H1 (cell line): Measurements from ENCODE around the gene LRRC4C. TPM values are rescaled to one million over a fixed set of nuclear protein-coding genes. Genes with fewer than 3 reads are reported as not detected.

Source experiments
- CTCF ChIA-PET: fragments of 300-600 bp; sonication (Branson Sonifier 250); formaldehyde crosslinking; loops from one replicate; lab custom pipeline; 2021; ENCODE audit not compliant: partially characterized antibody; lab: Charles Lee
- POLR2A ChIA-PET: fragments of 300-600 bp; sonication (Branson Sonifier 250); formaldehyde crosslinking; loops from one replicate; lab custom pipeline; 2021; ENCODE audit warnings: inconsistent platforms; ENCODE audit not compliant: partially characterized antibody; lab: Charles Lee
- DNase-seq, 2 experiments: peaks; one replicate each; pipeline versions ENCODE4 v3.0.0 to v3.0.0-alpha.2; 2010 to 2022; ENCODE audit warnings: low spot score in 2 of 2, low read depth in 1 of 2, mixed read lengths in 1 of 2
- FAIRE-seq: peaks from 2 replicates; lab custom pipeline; 2011; peaks lifted over from hg19 to GRCh38; lab: Jason Lieb, UNC
- H2AFZ ChIP-seq: 2 replicates; pipeline ENCODE4 v1.8.1; 2012; ENCODE audit warnings: low read length, inconsistent platforms
- H2AK5ac ChIP-seq: 2 replicates; pipeline ENCODE4 v1.6.1; 2013; ENCODE audit warnings: low read depth, low read length
- H2BK120ac ChIP-seq: replicated peaks from 2 replicates; pipeline ENCODE3; 2013; ENCODE audit warnings: low read depth, low read length, inconsistent platforms
- H2BK12ac ChIP-seq: 2 replicates; pipeline ENCODE4 v1.6.1; 2013; ENCODE audit warnings: low read depth, low read length
- H2BK15ac ChIP-seq: 2 replicates; pipeline ENCODE4 v1.6.1; 2013; ENCODE audit warnings: low read length
- H2BK20ac ChIP-seq: 2 replicates; pipeline ENCODE4 v1.6.1; 2013; ENCODE audit warnings: low read length
- H2BK5ac ChIP-seq: 2 replicates; pipeline ENCODE4 v1.6.1; 2013; ENCODE audit warnings: low read depth, low read length
- H3K14ac ChIP-seq: 2 replicates; pipeline ENCODE4 v1.6.1; 2013; ENCODE audit warnings: inconsistent platforms; ENCODE audit not compliant: insufficient read length
- H3K18ac ChIP-seq: 2 replicates; pipeline ENCODE4 v1.6.1; 2013; ENCODE audit warnings: low read length; ENCODE audit errors: extremely low read depth
- H3K23ac ChIP-seq: 2 replicates; pipeline ENCODE4 v1.6.1; 2013; ENCODE audit warnings: inconsistent platforms; ENCODE audit not compliant: insufficient read length
- H3K23me2 ChIP-seq: 2 replicates; pipeline ENCODE4 v1.6.1; 2013; ENCODE audit warnings: low read depth, low read length
- H3K27ac ChIP-seq: 2 replicates; pipeline ENCODE4 v1.6.1; 2011; ENCODE audit warnings: low read depth, low read length, inconsistent platforms
- H3K27me3 ChIP-seq, 4 experiments: replicated peaks in 1 of 4; 1 replicate in 1 of 4; 2 replicates in 3 of 4; pipeline versions ENCODE4 v1.6.1 to v1.8.1; 2011 to 2013; ENCODE audit warnings: low read length in 3 of 4, mild to moderate bottlenecking in 3 of 4, inconsistent platforms in 2 of 4, mixed read lengths in 2 of 4, moderate library complexity in 1 of 4; ENCODE audit not compliant: control insufficient read depth in 3 of 4, insufficient read depth in 3 of 4; ENCODE audit errors: extremely low read depth in 1 of 4
- H3K36me3 ChIP-seq, 4 experiments: 2 replicates each; pipeline versions ENCODE4 v1.6.1 to v1.8.1; 2011 to 2013; ENCODE audit warnings: mild to moderate bottlenecking in 4 of 4, low read length in 3 of 4, moderate library complexity in 2 of 4, control low read depth in 1 of 4, inconsistent platforms in 1 of 4; ENCODE audit not compliant: insufficient read depth in 4 of 4, control insufficient read depth in 2 of 4
- H3K4ac ChIP-seq: replicated peaks from 2 replicates; pipeline ENCODE3; 2013; ENCODE audit warnings: low read length, low read depth, mixed read lengths, inconsistent platforms; ENCODE audit not compliant: insufficient read length
- H3K4me1 ChIP-seq, 4 experiments: replicated peaks in 1 of 4; 1 replicate in 1 of 4; 2 replicates in 3 of 4; pipeline versions ENCODE4 v1.6.1 to v1.8.1; 2011 to 2013; ENCODE audit warnings: low read length in 3 of 4, inconsistent platforms in 2 of 4, mixed read lengths in 1 of 4; ENCODE audit not compliant: insufficient read depth in 4 of 4, control insufficient read depth in 3 of 4
- H3K4me2 ChIP-seq, 2 experiments: 2 replicates each; pipeline versions ENCODE4 v1.6.1 to v1.8.1; 2011 to 2013; ENCODE audit warnings: low read depth in 2 of 2, low read length in 2 of 2, control low read depth in 1 of 2, inconsistent platforms in 1 of 2, mild to moderate bottlenecking in 1 of 2; ENCODE audit not compliant: insufficient read depth in 1 of 2
- H3K4me3 ChIP-seq, 4 experiments: fragments of 200-600, 300-600 bp in 1 of 4; sonication (generic), shearing (Covaris generic), sonication (Bioruptor Twin) in 1 of 4; 2 replicates each; pipeline versions ENCODE4 v1.5.1 to v1.8.1; 2011 to 2016; ENCODE audit warnings: low read length in 4 of 4, low read depth in 3 of 4, control low read depth in 2 of 4, inconsistent platforms in 2 of 4, mild to moderate bottlenecking in 2 of 4, mixed read lengths in 1 of 4, moderate library complexity in 1 of 4; ENCODE audit not compliant: insufficient read depth in 2 of 4; ENCODE audit errors: extremely low read depth in 1 of 4
- H3K56ac ChIP-seq: replicated peaks from 2 replicates; pipeline ENCODE3; 2013; ENCODE audit warnings: low read depth, mild to moderate bottlenecking, mixed read lengths, low read length, inconsistent platforms; ENCODE audit not compliant: insufficient read length
- H3K79me1 ChIP-seq: 2 replicates; pipeline ENCODE4 v1.6.1; 2013; ENCODE audit warnings: low read depth, low read length, control low read depth
- H3K79me2 ChIP-seq, 2 experiments: 2 replicates each; pipeline versions ENCODE4 v1.6.1 to v1.8.1; 2012 to 2013; ENCODE audit warnings: low read length in 2 of 2, mild to moderate bottlenecking in 2 of 2, inconsistent platforms in 1 of 2; ENCODE audit not compliant: insufficient read depth in 2 of 2, control insufficient read depth in 1 of 2
- H3K9ac ChIP-seq, 4 experiments: replicated peaks in 1 of 4; 1 replicate in 1 of 4; 2 replicates in 3 of 4; pipeline versions ENCODE4 v1.6.1 to v1.8.1; 2011 to 2013; ENCODE audit warnings: low read depth in 3 of 4, low read length in 3 of 4, control low read depth in 2 of 4, mild to moderate bottlenecking in 2 of 4, moderate library complexity in 2 of 4, inconsistent platforms in 1 of 4; ENCODE audit errors: extremely low read depth in 1 of 4
- H3K9me3 ChIP-seq, 2 experiments: 2 replicates each; pipeline versions ENCODE4 v1.6.1 to v1.8.1; 2012 to 2013; ENCODE audit warnings: mild to moderate bottlenecking in 2 of 2, moderate library complexity in 2 of 2, control low read depth in 1 of 2, inconsistent platforms in 1 of 2, low read depth in 1 of 2, low read length in 1 of 2, mixed read lengths in 1 of 2; ENCODE audit not compliant: insufficient read depth in 2 of 2
- H4K20me1 ChIP-seq, 2 experiments: replicated peaks in 1 of 2; 2 replicates each; pipeline versions ENCODE3 to v1.8.1; 2011 to 2013; ENCODE audit warnings: inconsistent platforms in 2 of 2, low read length in 2 of 2, mild to moderate bottlenecking in 1 of 2; ENCODE audit not compliant: insufficient read depth in 2 of 2, control insufficient read depth in 1 of 2
- H4K5ac ChIP-seq: 2 replicates; pipeline ENCODE4 v1.6.1; 2013; ENCODE audit warnings: low read length, low read depth, mixed read lengths, inconsistent platforms; ENCODE audit not compliant: insufficient read length
- H4K8ac ChIP-seq: 2 replicates; pipeline ENCODE4 v1.8.0; 2013; ENCODE audit warnings: mild to moderate bottlenecking, moderate library complexity, low read length, inconsistent platforms; ENCODE audit not compliant: insufficient read depth; ENCODE audit errors: extremely low read depth
- H4K91ac ChIP-seq: replicated peaks from 2 replicates; pipeline ENCODE3; 2013; ENCODE audit warnings: low read length, mixed read lengths, inconsistent platforms; ENCODE audit not compliant: insufficient read length
- BACH1 ChIP-seq: IDR thresholded peaks from 2 replicates; pipeline ENCODE4 v1.6.1; 2012; ENCODE audit warnings: low read length, improper control_type of control experiment
- CTCF ChIP-seq, 3 experiments: IDR thresholded peaks; 1 replicate in 2 of 3; 2 replicates in 1 of 3; pipeline versions ENCODE4 v1.5.1 to v1.6.1; 2011; ENCODE audit warnings: low read length in 3 of 3, mild to moderate bottlenecking in 3 of 3, inconsistent platforms in 2 of 3, low read depth in 1 of 3, moderate library complexity in 1 of 3; ENCODE audit not compliant: insufficient read depth in 1 of 3; ENCODE audit errors: control extremely low read depth in 1 of 3
- RAD21 ChIP-seq, 2 experiments: IDR thresholded peaks in 1 of 2; conservative IDR thresholded peaks in 1 of 2; 2 replicates each; pipeline ENCODE4 v1.6.1; 2011; ENCODE audit warnings: low read depth in 2 of 2, low read length in 2 of 2, improper control_type of control experiment in 1 of 2, inconsistent platforms in 1 of 2, mild to moderate bottlenecking in 1 of 2, moderate library complexity in 1 of 2
- SP2 ChIP-seq: IDR thresholded peaks from 2 replicates; pipeline ENCODE4 v1.6.1; 2012; ENCODE audit warnings: mild to moderate bottlenecking, low read length, inconsistent platforms
- ZNF274 ChIP-seq: IDR thresholded peaks from 2 replicates; pipeline ENCODE4 v1.7.0; 2012; ENCODE audit warnings: low read length, borderline replicate concordance; ENCODE audit errors: extremely low read depth
- WGBS, 2 experiments: shearing (Covaris generic) in 1 of 2; methylation state at CpG; one replicate each; pipeline versions ENCODE4 v1.1.6 to v1.1.7; 2013 to 2015; ENCODE audit warnings: low lambda C conversion rate in 2 of 2, mixed read lengths in 2 of 2, inconsistent platforms in 1 of 2, low coverage in 1 of 2, missing lambda C conversion rate in 1 of 2; ENCODE audit not compliant: insufficient replicate concordance in 2 of 2, insufficient coverage in 1 of 2, insufficient read length in 1 of 2; ENCODE audit errors: extremely low coverage in 1 of 2, missing lambda C conversion rate in 1 of 2; 5-methylcytosine and 5-hydroxymethylcytosine counted together
- polyA plus RNA-seq, 7 experiments: library from polyadenylated mRNA; depleted of rRNA in 3 of 7; stranded (reverse) in 5 of 7; unstranded in 2 of 7; fragments of >200 nt in 5 of 7; fragments of 200-250 nt in 2 of 7; gene quantifications; 1 replicate in 5 of 7; 2 replicates in 1 of 7; 4 replicates in 1 of 7; pipeline versions ENCODE4 v1.2.1 to v1.2.3, GENCODE V29; 2011 to 2013; ENCODE audit warnings: missing spikeins in 2 of 7, mixed read lengths in 2 of 7
- total RNA-seq: library from RNA; stranded (reverse); fragmentation: NEBNext Ultra II Directional; extraction: Animal tissue kit (Norgen Biotek cat#: 25700); gene quantifications from 2 replicates; pipeline ENCODE4 v1.2.1, GENCODE V29; 2021

LRRC4C gene
- total and polyA plus RNA-seq, 2 of the 8 experiments (the other 6 are each of a cell fraction or from before 2014, with no cell fraction given) = 0.23 to 2.2 TPM

GRCh38 chr11:40722179-40722795 is 737.2 kb downstream of the LRRC4C start:
- POLR2A ChIA-PET = no interaction called here
- H3K4me2 ChIP-seq = no peak overlapping the region
- H4K91ac ChIP-seq = no peak overlapping the region
- peak; percentile 63 to 86 (median 81) for TF ChIP-seq CTCF (IDR thresholded peaks at IDR 0.05; ENCODE audit: control extremely low read depth in 1 of 3, insufficient read depth in 1 of 3, low read depth in 1 of 3, low read length in 3 of 3)
- TF ChIP-seq SP2 = no peak
- TF ChIP-seq BACH1 = no peak
- peak; percentile 81 to 89 for TF ChIP-seq RAD21 (IDR thresholded peaks at IDR 0.05 in 1 of 2, conservative IDR thresholded peaks at IDR 0.05 in 1 of 2; ENCODE audit: low read depth in 2 of 2, low read length in 2 of 2)
- no peak for TF ChIP-seq ZNF274
- H4K20me1 ChIP-seq = no peaks in the 10 kb centered on the region
- H3K9me3 ChIP-seq = no peaks in the 10 kb centered on the region
- H2BK20ac ChIP-seq = no peak overlapping the region
- H4K8ac ChIP-seq = no peak overlapping the region
- H2AFZ ChIP-seq = no peak overlapping the region; the same call in 1 of the 2 replicates
- H4K5ac ChIP-seq = no peak overlapping the region
- no peak overlapping the region for H2BK12ac ChIP-seq
- H3K14ac ChIP-seq = no peak overlapping the region
- H3K27ac ChIP-seq = no peak overlapping the region
- H2BK5ac ChIP-seq = no peak overlapping the region
- H3K79me2 ChIP-seq = no peaks in the 10 kb centered on the region
- H3K9ac ChIP-seq = no peak overlapping the region
- H2BK15ac ChIP-seq = no peak overlapping the region
- no peaks in the 10 kb centered on the region for H3K27me3 ChIP-seq
- H3K4me1 ChIP-seq = peaks cover 0 to under 1% (median 0%) of the 10 kb centered on the region in 4 experiments; a peak in 2 of 7 replicates
- DNase-seq (peak in 1 of 2 experiments; percentile 72), FAIRE-seq (peak; percentile 84)
- no peak overlapping the region for H2AK5ac ChIP-seq
- no peak overlapping the region for H3K56ac ChIP-seq
- H3K23me2 ChIP-seq = no peaks in the 10 kb centered on the region
- no peaks in the 10 kb centered on the region for H3K79me1 ChIP-seq
- H3K36me3 ChIP-seq = no peaks in the 10 kb centered on the region
- CTCF ChIA-PET = interaction anchor here (0.8 to 2.1 kb wide), 8 partner anchors 9 to 479 kb away, joined by 3 to 9 read pairs (median 6); no protein-coding TSS in a partner anchor
- H3K18ac ChIP-seq = no peak overlapping the region
- H2BK120ac ChIP-seq = no peak overlapping the region
- no peak overlapping the region for H3K4me3 ChIP-seq
- no peak overlapping the region for H3K4ac ChIP-seq
- WGBS, 2 experiments = 22% methylated on average over 10 of the region's 10 CpGs; no CpG with 5 or more reads in 1 of the 2 experiments
- no peak overlapping the region for H3K23ac ChIP-seq
